IPS-18c (cell line): ENCODE measurements around the gene LCMT2.

Source experiments
- H3K4me3 ChIP-seq: 2 replicates; pipeline ENCODE4 v1.7.0; 2013; ENCODE audit warnings: low read depth, mild to moderate bottlenecking, low read length, moderate library complexity; ENCODE audit not compliant: insufficient read depth
- H3K9me3 ChIP-seq: one replicate; pipeline ENCODE4 v1.6.1; 2013; ENCODE audit warnings: mild to moderate bottlenecking, low read length, moderate library complexity; ENCODE audit not compliant: control insufficient read depth, insufficient read depth

LCMT2 gene

GRCh38 chr15:43329960-43330779 is at the start of gene LCMT2:
Gene LCMT2, minus strand, starts transcription at chr15:43330573. Its CDS starts 84 bp downstream, at chr15:43330489.
- H3K9me3 ChIP-seq: no peaks in the 10 kb centered on the region
- peak within 1 kb of the TSS; percentile 94 for H3K4me3 ChIP-seq

- H3K9me3 ChIP-seq: no peaks in the 10 kb centered on the region
- no peak overlapping the region for H3K4me3 ChIP-seq
Observed at GRCh38 chr15:43378601-43379000, 48.2 kb upstream of the LCMT2 start.

- Histone ChIP-seq H3K9me3 (no peaks in the 10 kb centered on the region), H3K4me3 (no peak overlapping the region)
Observed at GRCh38 chr15:43376017-43376705, 45.8 kb upstream of the LCMT2 start.

GRCh38 chr15:43370975-43371974 is 40.9 kb upstream of the LCMT2 start, which contains the start of the genes TUBGCP4 and ZSCAN29:
Gene TUBGCP4, plus strand, starts transcription at chr15:43371101. Its CDS starts 254 bp downstream, at chr15:43371355.
Gene ZSCAN29, minus strand, starts transcription at chr15:43371043. Its CDS starts 1,130 bp downstream, at chr15:43369913.
- Histone ChIP-seq H3K9me3 (no peaks in the 10 kb centered on the region), H3K4me3 (peak within 1 kb of the TSS; percentile 95)

- peak overlapping the region; percentile 95 for H3K4me3 ChIP-seq
- no peaks in the 10 kb centered on the region for H3K9me3 ChIP-seq
Observed at GRCh38 chr15:43370310-43370974, 40.1 kb upstream of the LCMT2 start.

GRCh38 chr15:43361313-43361903 is 31.0 kb upstream of the LCMT2 start:
- Histone ChIP-seq H3K4me3 (no peak overlapping the region), H3K9me3 (peaks cover 11% of the 10 kb centered on the region)

- H3K4me3 ChIP-seq: no peak overlapping the region
- peaks cover 11% of the 10 kb centered on the region for H3K9me3 ChIP-seq
Observed at GRCh38 chr15:43360821-43361220, 30.4 kb upstream of the LCMT2 start.

GRCh38 chr15:43352693-43353382 is 22.5 kb upstream of the LCMT2 start:
- H3K9me3 ChIP-seq: no peaks in the 10 kb centered on the region
- no peak overlapping the region for H3K4me3 ChIP-seq

GRCh38 chr15:43347114-43347513 is 16.7 kb upstream of the LCMT2 start:
- Histone ChIP-seq H3K9me3 (no peaks in the 10 kb centered on the region), H3K4me3 (no peak overlapping the region)

GRCh38 chr15:43346305-43346704 is 15.9 kb upstream of the LCMT2 start:
- H3K4me3 ChIP-seq: no peak overlapping the region
- H3K9me3 ChIP-seq: no peaks in the 10 kb centered on the region

GRCh38 chr15:43330780-43331087 is 361 bp upstream of the LCMT2 start:
- peak overlapping the region; percentile 94 for H3K4me3 ChIP-seq
- H3K9me3 ChIP-seq: no peaks in the 10 kb centered on the region

- Histone ChIP-seq H3K4me3 (peak overlapping the region; percentile 94), H3K9me3 (no peaks in the 10 kb centered on the region)
Observed at GRCh38 chr15:43329217-43329959, 985 bp downstream of the LCMT2 start.

- no peaks in the 10 kb centered on the region for H3K9me3 ChIP-seq
- H3K4me3 ChIP-seq: no peak overlapping the region
Observed at GRCh38 chr15:43325039-43325684, 5.2 kb downstream of the LCMT2 start.

GRCh38 chr15:43318990-43319771 is 11.2 kb downstream of the LCMT2 start:
- no peak overlapping the region for H3K4me3 ChIP-seq
- no peaks in the 10 kb centered on the region for H3K9me3 ChIP-seq
